Cardiac atrium fibroblast (primary cell): ENCODE data around the gene FPR1. TPM values are rescaled to one million over a fixed set of nuclear protein-coding genes. Genes with fewer than 3 reads are reported as not detected.

Experiments
- total RNA-seq: library from RNA; depleted of rRNA; stranded (reverse); fragments of >200 nt; gene quantifications from 2 replicates; pipeline ENCODE4 v1.2.3, GENCODE V29; 2015

Gene FPR1
- 0.18 TPM in 1 of 2 replicates, not detected in the other for total RNA-seq

GRCh38 chr19:51751655-51752054 lies at the start of gene FPR1:
FPR1 (minus strand) TSS chr19:51751878; CDS start chr19:51746994, 4,884 bp downstream.

DNA sequence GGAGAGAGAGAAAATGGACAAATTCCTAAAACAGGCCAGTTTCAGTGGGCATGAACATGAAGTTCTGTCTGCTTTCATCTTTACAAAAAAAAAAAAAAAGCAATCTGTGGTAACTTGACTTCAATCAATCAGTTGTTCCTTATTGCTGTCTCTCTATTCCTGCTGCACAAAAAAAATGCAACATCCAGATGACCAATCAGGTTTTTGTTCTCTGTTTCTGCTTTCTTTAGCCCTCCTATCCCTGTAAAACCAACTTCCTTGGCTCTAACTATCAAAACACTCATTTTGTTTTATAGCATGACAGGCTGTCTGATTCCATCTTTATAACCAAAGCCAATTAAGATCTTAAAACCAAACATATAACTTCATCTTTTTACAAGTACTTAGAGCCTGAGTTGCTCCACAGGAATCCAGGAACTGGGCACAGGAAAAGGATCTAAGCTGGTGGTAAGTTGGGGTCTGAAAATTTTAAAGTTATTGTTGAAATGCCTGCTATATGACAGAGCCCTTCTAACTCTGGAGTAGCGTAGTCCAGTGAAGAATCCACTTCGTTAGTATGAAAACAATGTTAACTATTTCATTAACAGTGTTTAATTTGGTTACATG lies 43.3 kb upstream of the FPR1 start, which contains the start of gene FPR3:
FPR3 (plus strand) TSS at position 273 of the 606 bp plus-strand sequence. CDS start 28,592 bp downstream, outside the sequence.

DNA sequence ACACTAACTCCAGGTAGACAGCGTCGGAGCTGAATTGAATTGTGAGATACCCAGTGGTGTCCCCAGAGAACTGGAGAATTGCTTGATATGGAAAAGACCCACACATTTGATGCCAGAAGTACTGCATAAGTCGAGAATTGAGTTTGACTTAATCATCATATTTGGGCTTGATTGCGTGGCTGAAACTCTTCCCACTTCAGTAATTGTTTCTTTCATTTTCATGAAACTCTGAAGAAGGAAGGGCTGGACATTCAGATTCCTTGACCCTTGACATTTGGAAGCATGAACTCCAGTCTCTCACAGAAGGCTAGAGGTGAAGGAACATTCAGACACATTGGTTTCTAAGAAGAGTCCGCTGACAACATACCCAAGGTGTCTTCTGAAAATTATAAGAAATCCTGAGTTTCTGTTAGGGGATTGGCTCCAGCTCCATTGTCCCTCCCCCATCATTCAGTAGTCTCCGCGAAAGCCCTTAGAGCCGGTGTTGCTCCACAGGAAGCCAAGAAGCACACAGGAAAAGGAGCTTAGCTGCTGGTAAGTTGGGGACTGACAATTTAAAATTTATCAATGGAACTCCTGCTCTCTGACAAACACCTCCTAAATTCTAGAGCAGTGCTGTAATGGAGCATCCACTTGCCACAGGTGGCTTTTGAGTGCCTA lies 9.1 kb upstream of the FPR1 start, which contains the start of gene FPR2:
FPR2 (plus strand) TSS at position 484 of the 660 bp plus-strand sequence. CDS start 7,479 bp downstream, outside the sequence.

Other genes with a start within 250 kb of the FPR1 start
- 0.36 TPM in 1 of 2 replicates, not detected in the other for gene SIGLEC6, start 220.2 kb downstream of the FPR1 start, total RNA-seq
- gene ZNF175, start 180.6 kb downstream of the FPR1 start, total RNA-seq = 3.6 and 10.7 TPM in 2 replicates
- gene SIGLEC5, start 121.5 kb downstream of the FPR1 start, total RNA-seq = not detected in 2 replicates
- gene SIGLEC14, start 105.1 kb downstream of the FPR1 start, total RNA-seq = not detected in 2 replicates
- gene SPACA6, start 58.5 kb downstream of the FPR1 start, total RNA-seq = 9.7 and 12.3 TPM in 2 replicates
- not detected in 2 replicates for gene HAS1, start 27.9 kb downstream of the FPR1 start, total RNA-seq
- gene FPR2, start 9.3 kb upstream of the FPR1 start, total RNA-seq = not detected in 2 replicates
- not detected in 2 replicates for gene FPR3, start 43.3 kb upstream of the FPR1 start, total RNA-seq
- gene ZNF577, start 136.1 kb upstream of the FPR1 start, total RNA-seq = 5.2 and 13.0 TPM in 2 replicates
- gene ZNF649, start 153.1 kb upstream of the FPR1 start, total RNA-seq = 4.7 and 9.1 TPM in 2 replicates
- 9.6 and 11.2 TPM in 2 replicates for gene ZNF613, start 175.6 kb upstream of the FPR1 start, total RNA-seq
- 6.9 and 7.1 TPM in 2 replicates for gene ZNF350, start 235.0 kb upstream of the FPR1 start, total RNA-seq